WTC11 (cell line): ENCODE data around the gene TRIM62. TPM values are rescaled to one million over a fixed set of nuclear protein-coding genes. Genes with fewer than 3 reads are reported as not detected.

Experiments used
- ATAC-seq: fragments of 200-7000 bp; cut with Tn5 transposase; 2 replicates; pipeline ENCODE4 v1.10.0; 2021; ENCODE audit warnings: mild to moderate bottlenecking, moderate library complexity
- CTCF ChIA-PET: fragments of 300-600 bp; sonication (Branson Sonifier 250); formaldehyde crosslinking; loops from one replicate; lab custom pipeline; 2021; ENCODE audit warnings: antibody characterized with exemption; lab: Charles Lee
- POLR2A ChIA-PET: fragments of 350-600 bp; sonication (Branson Sonifier 250); formaldehyde crosslinking; loops from one replicate; lab custom pipeline; 2021; ENCODE audit warnings: antibody characterized with exemption; lab: Charles Lee
- DNase-seq: peaks from one replicate; pipeline ENCODE4 v3.0.0; 2021; ENCODE audit warnings: low spot score
- H3K27ac Mint-ChIP-seq: 2 replicates; pipeline ENCODE4 v1.8.0; 2021; ENCODE audit warnings: mixed read lengths
- H3K27me3 Mint-ChIP-seq: 2 replicates; pipeline ENCODE4 v1.8.0; 2021; ENCODE audit warnings: low read depth, mild to moderate bottlenecking, moderate library complexity, mixed read lengths
- H3K36me3 Mint-ChIP-seq: 2 replicates; pipeline ENCODE4 v1.8.0; 2021; ENCODE audit warnings: mixed read lengths
- H3K4me1 Mint-ChIP-seq: 2 replicates; pipeline ENCODE4 v1.8.0; 2022; ENCODE audit warnings: mixed read lengths
- H3K4me3 Mint-ChIP-seq: 2 replicates; pipeline ENCODE4 v1.8.0; 2021; ENCODE audit warnings: mild to moderate bottlenecking, moderate library complexity, mixed read lengths
- H3K9me3 Mint-ChIP-seq: 2 replicates; pipeline ENCODE4 v1.8.0; 2021; ENCODE audit warnings: mixed read lengths
- EMX1 ChIP-seq: fragments of 250-450 bp; sonication (Bioruptor Pico); IDR thresholded peaks from 2 replicates; pipeline ENCODE4 v1.8.0; 2021; ENCODE audit warnings: mild to moderate bottlenecking
- FOXP1 ChIP-seq: sonication (generic); formaldehyde crosslinking; IDR thresholded peaks from 2 replicates; pipeline ENCODE4 v1.8.0; 2022; ENCODE audit warnings: missing genetic modification reagents, mild to moderate bottlenecking, moderate library complexity, borderline replicate concordance
- GTF2I ChIP-seq: fragments of 250-450 bp; sonication (Bioruptor Pico); conservative IDR thresholded peaks from 2 replicates; pipeline ENCODE4 v1.4.0; 2021; ENCODE audit warnings: mild to moderate bottlenecking
- HMGA2 ChIP-seq: fragments of 250-450 bp; sonication (Bioruptor Pico); IDR thresholded peaks from 2 replicates; pipeline ENCODE4 v1.4.0; 2021; ENCODE audit warnings: mild to moderate bottlenecking, moderate library complexity
- KAT7 ChIP-seq: sonication (generic); formaldehyde crosslinking; IDR thresholded peaks from 2 replicates; pipeline ENCODE4 v1.8.1; 2023; ENCODE audit warnings: missing genetic modification reagents, mild to moderate bottlenecking, borderline replicate concordance
- MYBL2 ChIP-seq: sonication (generic); formaldehyde crosslinking; IDR thresholded peaks from 2 replicates; pipeline ENCODE4 v1.8.1; 2023; ENCODE audit warnings: mild to moderate bottlenecking, moderate library complexity, missing genetic modification reagents
- NFYB ChIP-seq: sonication (generic); formaldehyde crosslinking; conservative IDR thresholded peaks from 2 replicates; pipeline ENCODE4 v1.8.0; 2022; ENCODE audit warnings: low read depth, missing genetic modification reagents
- NR1H2 ChIP-seq: sonication (generic); formaldehyde crosslinking; IDR thresholded peaks from 2 replicates; pipeline ENCODE4 v1.9.0; 2021; ENCODE audit warnings: mild to moderate bottlenecking, moderate library complexity, missing genetic modification reagents
- OVOL2 ChIP-seq: fragments of 250-450 bp; sonication (Bioruptor Pico); IDR thresholded peaks from 2 replicates; pipeline ENCODE4 v1.9.0; 2021; ENCODE audit warnings: mild to moderate bottlenecking, borderline replicate concordance
- PRRX2 ChIP-seq: fragments of 250-450 bp; sonication (Bioruptor Pico); IDR thresholded peaks from 2 replicates; pipeline ENCODE4 v1.8.0; 2021; ENCODE audit warnings: mild to moderate bottlenecking
- SP1 ChIP-seq: sonication (generic); formaldehyde crosslinking; conservative IDR thresholded peaks from 2 replicates; pipeline ENCODE4 v1.8.1; 2022; ENCODE audit warnings: missing genetic modification reagents
- TEAD1 ChIP-seq: sonication (generic); formaldehyde crosslinking; IDR thresholded peaks from 2 replicates; pipeline ENCODE4 v1.8.0; 2022; ENCODE audit warnings: mild to moderate bottlenecking, missing genetic modification reagents
- ZBTB21 ChIP-seq: sonication (generic); formaldehyde crosslinking; IDR thresholded peaks from 2 replicates; pipeline ENCODE4 v1.8.1; 2023; ENCODE audit warnings: mild to moderate bottlenecking, missing genetic modification reagents, borderline replicate concordance
- ZNF138 ChIP-seq: sonication (generic); formaldehyde crosslinking; conservative IDR thresholded peaks from 2 replicates; pipeline ENCODE4 v1.8.1; 2022; ENCODE audit warnings: mild to moderate bottlenecking, moderate library complexity, missing genetic modification reagents
- ZNF232 ChIP-seq: sonication (generic); formaldehyde crosslinking; IDR thresholded peaks from 2 replicates; pipeline ENCODE4 v1.8.0; 2022; ENCODE audit warnings: mild to moderate bottlenecking, missing genetic modification reagents
- ZNF263 ChIP-seq: sonication (generic); formaldehyde crosslinking; IDR thresholded peaks from 2 replicates; pipeline ENCODE4 v1.8.1; 2022; ENCODE audit warnings: low read depth, mild to moderate bottlenecking, moderate library complexity, missing genetic modification reagents
- ZNF317 ChIP-seq: sonication (generic); formaldehyde crosslinking; IDR thresholded peaks from 2 replicates; pipeline ENCODE4 v1.8.1; 2023; ENCODE audit warnings: low read depth, mild to moderate bottlenecking, moderate library complexity, missing genetic modification reagents, borderline replicate concordance
- ZNF396 ChIP-seq: fragments of 250-450 bp; sonication (Bioruptor Pico); IDR thresholded peaks from 2 replicates; pipeline ENCODE4 v1.8.0; 2021; ENCODE audit warnings: mild to moderate bottlenecking, moderate library complexity, borderline replicate concordance
- total RNA-seq: library from RNA; stranded (reverse); gene quantifications from 3 replicates; pipeline ENCODE4 v1.2.3, GENCODE V29; 2021
- TF ChIP-seq, protein P1 (sequence below): sonication (generic); formaldehyde crosslinking; IDR thresholded peaks from 2 replicates; pipeline ENCODE4 v1.8.0; 2023; ENCODE audit warnings: missing genetic modification reagents
- TF ChIP-seq, protein P2 (sequence below): sonication (generic); formaldehyde crosslinking; IDR thresholded peaks from 2 replicates; pipeline ENCODE4 v1.8.1; 2022; ENCODE audit warnings: low read depth, missing genetic modification reagents, borderline replicate concordance
- TF ChIP-seq, protein P3 (sequence below): fragments of 250-450 bp; sonication (Bioruptor Pico); IDR thresholded peaks from 2 replicates; pipeline ENCODE4 v2.1.2; 2022; ENCODE audit warnings: mild to moderate bottlenecking, moderate library complexity
- TF ChIP-seq, protein P4 (sequence below): sonication (generic); formaldehyde crosslinking; IDR thresholded peaks from 2 replicates; pipeline ENCODE4 v1.8.1; 2023; ENCODE audit warnings: mild to moderate bottlenecking, missing genetic modification reagents, moderate library complexity
- TF ChIP-seq, protein P5 (sequence below): sonication (generic); formaldehyde crosslinking; IDR thresholded peaks from 2 replicates; pipeline ENCODE4 v1.8.1; 2022; ENCODE audit warnings: mild to moderate bottlenecking, moderate library complexity, missing genetic modification reagents
- TF ChIP-seq, protein P6 (sequence below): fragments of 250-450 bp; sonication (Bioruptor Pico); IDR thresholded peaks from 2 replicates; pipeline ENCODE4 v1.9.0; 2021; ENCODE audit warnings: mild to moderate bottlenecking, borderline replicate concordance

Gene TRIM62
- total RNA-seq, 1 experiment from 2014 or later = 13.6 TPM

DNA sequence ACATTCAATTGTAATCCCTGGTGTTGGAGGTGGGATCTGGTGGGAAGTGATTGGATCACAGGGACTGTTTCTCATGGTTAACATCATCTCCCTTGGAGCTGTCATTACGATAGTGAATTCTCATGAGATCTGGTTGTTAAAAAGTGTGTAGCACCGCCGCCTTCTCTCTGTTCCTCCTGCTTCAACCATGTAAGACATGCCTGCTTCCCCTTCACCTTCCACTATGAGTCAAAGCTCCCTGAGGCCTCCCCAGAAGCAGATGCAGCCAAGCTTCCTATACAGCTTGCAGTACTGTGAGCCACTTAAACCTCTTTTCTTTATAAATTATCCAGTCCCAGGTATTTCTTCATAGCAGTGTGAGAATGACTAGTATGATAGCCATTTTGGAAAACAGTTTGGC is 30.1 kb upstream of the TRIM62 start (continued):
- no peak for TF ChIP-seq ZNF138 (CRISPR knock-in tag)
- TF ChIP-seq, protein P1, sequence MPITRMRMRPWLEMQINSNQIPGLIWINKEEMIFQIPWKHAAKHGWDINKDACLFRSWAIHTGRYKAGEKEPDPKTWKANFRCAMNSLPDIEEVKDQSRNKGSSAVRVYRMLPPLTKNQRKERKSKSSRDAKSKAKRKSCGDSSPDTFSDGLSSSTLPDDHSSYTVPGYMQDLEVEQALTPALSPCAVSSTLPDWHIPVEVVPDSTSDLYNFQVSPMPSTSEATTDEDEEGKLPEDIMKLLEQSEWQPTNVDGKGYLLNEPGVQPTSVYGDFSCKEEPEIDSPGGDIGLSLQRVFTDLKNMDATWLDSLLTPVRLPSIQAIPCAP (CRISPR knock-in tag) = no peak
- no peak for TF ChIP-seq MYBL2 (CRISPR knock-in tag)
- TF ChIP-seq TEAD1 (CRISPR knock-in tag) = no peak

DNA sequence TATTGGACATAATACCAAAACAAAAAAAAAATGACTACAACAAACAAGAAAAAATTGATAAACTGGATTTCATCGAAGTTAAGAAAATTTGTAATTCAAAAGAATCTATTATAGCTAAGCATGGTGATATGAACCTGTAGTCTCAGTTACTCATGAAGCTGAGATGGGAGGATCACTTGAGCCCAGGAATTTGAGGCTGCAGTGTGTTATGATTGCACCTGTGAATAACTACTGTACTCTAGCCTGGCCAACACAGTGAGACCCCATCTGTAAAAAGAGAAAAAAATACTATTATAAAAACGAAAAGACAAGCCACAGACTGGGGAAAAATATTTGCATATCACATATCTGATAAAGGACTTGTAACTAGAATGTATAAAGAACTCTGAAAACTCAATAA is 24.5 kb upstream of the TRIM62 start:
- DNase-seq = no peak
- peaks cover 9% of the 10 kb centered on the region for H3K9me3 Mint-ChIP-seq
- ATAC-seq = no peak
- H3K27me3 Mint-ChIP-seq = peaks cover 55% of the 10 kb centered on the region
- no peaks in the 10 kb centered on the region for H3K36me3 Mint-ChIP-seq
- TF ChIP-seq ZNF396 (CRISPR knock-in tag) = no peak
- TF ChIP-seq, protein P2, sequence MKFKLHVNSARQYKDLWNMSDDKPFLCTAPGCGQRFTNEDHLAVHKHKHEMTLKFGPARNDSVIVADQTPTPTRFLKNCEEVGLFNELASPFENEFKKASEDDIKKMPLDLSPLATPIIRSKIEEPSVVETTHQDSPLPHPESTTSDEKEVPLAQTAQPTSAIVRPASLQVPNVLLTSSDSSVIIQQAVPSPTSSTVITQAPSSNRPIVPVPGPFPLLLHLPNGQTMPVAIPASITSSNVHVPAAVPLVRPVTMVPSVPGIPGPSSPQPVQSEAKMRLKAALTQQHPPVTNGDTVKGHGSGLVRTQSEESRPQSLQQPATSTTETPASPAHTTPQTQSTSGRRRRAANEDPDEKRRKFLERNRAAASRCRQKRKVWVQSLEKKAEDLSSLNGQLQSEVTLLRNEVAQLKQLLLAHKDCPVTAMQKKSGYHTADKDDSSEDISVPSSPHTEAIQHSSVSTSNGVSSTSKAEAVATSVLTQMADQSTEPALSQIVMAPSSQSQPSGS = no peak
- no peak for TF ChIP-seq SP1 (CRISPR knock-in tag)
- no peak for TF ChIP-seq EMX1 (CRISPR knock-in tag)
- no peak for TF ChIP-seq ZNF232 (CRISPR knock-in tag)
- no peak for TF ChIP-seq TEAD1 (CRISPR knock-in tag)
- TF ChIP-seq, protein P3, sequence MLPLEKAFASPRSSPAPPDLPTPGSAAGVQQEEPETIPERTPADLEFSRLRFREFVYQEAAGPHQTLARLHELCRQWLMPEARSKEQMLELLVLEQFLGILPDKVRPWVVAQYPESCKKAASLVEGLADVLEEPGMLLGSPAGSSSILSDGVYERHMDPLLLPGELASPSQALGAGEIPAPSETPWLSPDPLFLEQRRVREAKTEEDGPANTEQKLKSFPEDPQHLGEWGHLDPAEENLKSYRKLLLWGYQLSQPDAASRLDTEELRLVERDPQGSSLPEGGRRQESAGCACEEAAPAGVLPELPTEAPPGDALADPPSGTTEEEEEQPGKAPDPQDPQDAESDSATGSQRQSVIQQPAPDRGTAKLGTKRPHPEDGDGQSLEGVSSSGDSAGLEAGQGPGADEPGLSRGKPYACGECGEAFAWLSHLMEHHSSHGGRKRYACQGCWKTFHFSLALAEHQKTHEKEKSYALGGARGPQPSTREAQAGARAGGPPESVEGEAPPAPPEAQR (CRISPR knock-in tag) = no peak
- TF ChIP-seq NR1H2 (CRISPR knock-in tag) = no peak
- TF ChIP-seq PRRX2 (CRISPR knock-in tag) = no peak
- TF ChIP-seq, protein P4, sequence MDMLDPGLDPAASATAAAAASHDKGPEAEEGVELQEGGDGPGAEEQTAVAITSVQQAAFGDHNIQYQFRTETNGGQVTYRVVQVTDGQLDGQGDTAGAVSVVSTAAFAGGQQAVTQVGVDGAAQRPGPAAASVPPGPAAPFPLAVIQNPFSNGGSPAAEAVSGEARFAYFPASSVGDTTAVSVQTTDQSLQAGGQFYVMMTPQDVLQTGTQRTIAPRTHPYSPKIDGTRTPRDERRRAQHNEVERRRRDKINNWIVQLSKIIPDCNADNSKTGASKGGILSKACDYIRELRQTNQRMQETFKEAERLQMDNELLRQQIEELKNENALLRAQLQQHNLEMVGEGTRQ (CRISPR knock-in tag) = no peak
- no peak for TF ChIP-seq NFYB (CRISPR knock-in tag)
- TF ChIP-seq ZNF263 (CRISPR knock-in tag) = no peak
- H3K27ac Mint-ChIP-seq = no peak overlapping the region
- POLR2A ChIA-PET = no interaction called here
- CTCF ChIA-PET = no interaction called here
- no peaks in the 10 kb centered on the region for H3K4me1 Mint-ChIP-seq
- H3K4me3 Mint-ChIP-seq = no peak overlapping the region

DNA sequence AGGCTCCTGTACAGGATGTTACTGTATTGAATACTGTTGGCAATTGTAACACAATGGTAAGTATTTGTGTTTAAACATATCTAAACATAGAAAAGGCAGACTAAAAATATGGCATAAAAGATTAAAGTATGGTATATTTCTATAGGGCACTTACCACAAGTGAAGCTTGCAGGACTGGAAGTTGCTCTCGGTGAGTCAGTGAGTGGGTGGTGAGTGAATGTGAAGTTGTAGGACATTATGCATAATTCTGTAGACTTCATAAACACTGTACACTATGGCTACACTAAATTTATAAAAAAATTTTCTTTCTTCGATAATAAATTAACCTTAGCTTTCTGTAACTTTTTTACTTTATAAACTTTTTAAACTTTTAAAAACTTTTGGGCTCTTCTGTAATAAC is 13.7 kb upstream of the TRIM62 start:
- DNase-seq = no peak
- peaks cover 54% of the 10 kb centered on the region for H3K27me3 Mint-ChIP-seq
- no peak overlapping the region for H3K4me3 Mint-ChIP-seq
- H3K9me3 Mint-ChIP-seq = no peaks in the 10 kb centered on the region
- POLR2A ChIA-PET = no interaction called here
- H3K4me1 Mint-ChIP-seq = no peaks in the 10 kb centered on the region
- no peak for ATAC-seq
- H3K27ac Mint-ChIP-seq = no peak overlapping the region
- CTCF ChIA-PET = no interaction called here
- no peaks in the 10 kb centered on the region for H3K36me3 Mint-ChIP-seq
- no peak for TF ChIP-seq HMGA2 (CRISPR knock-in tag)
- no peak for TF ChIP-seq OVOL2 (CRISPR knock-in tag)
- TF ChIP-seq SP1 (CRISPR knock-in tag) = no peak
- TF ChIP-seq, protein P5, sequence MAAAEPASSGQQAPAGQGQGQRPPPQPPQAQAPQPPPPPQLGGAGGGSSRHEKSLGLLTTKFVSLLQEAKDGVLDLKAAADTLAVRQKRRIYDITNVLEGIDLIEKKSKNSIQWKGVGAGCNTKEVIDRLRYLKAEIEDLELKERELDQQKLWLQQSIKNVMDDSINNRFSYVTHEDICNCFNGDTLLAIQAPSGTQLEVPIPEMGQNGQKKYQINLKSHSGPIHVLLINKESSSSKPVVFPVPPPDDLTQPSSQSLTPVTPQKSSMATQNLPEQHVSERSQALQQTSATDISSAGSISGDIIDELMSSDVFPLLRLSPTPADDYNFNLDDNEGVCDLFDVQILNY (CRISPR knock-in tag) = no peak
- no peak for TF ChIP-seq ZNF232 (CRISPR knock-in tag)
- TF ChIP-seq FOXP1 (CRISPR knock-in tag) = no peak
- TF ChIP-seq ZBTB21 (CRISPR knock-in tag) = no peak
- TF ChIP-seq ZNF317 (CRISPR knock-in tag) = no peak
- no peak for TF ChIP-seq KAT7
- TF ChIP-seq, protein P6, sequence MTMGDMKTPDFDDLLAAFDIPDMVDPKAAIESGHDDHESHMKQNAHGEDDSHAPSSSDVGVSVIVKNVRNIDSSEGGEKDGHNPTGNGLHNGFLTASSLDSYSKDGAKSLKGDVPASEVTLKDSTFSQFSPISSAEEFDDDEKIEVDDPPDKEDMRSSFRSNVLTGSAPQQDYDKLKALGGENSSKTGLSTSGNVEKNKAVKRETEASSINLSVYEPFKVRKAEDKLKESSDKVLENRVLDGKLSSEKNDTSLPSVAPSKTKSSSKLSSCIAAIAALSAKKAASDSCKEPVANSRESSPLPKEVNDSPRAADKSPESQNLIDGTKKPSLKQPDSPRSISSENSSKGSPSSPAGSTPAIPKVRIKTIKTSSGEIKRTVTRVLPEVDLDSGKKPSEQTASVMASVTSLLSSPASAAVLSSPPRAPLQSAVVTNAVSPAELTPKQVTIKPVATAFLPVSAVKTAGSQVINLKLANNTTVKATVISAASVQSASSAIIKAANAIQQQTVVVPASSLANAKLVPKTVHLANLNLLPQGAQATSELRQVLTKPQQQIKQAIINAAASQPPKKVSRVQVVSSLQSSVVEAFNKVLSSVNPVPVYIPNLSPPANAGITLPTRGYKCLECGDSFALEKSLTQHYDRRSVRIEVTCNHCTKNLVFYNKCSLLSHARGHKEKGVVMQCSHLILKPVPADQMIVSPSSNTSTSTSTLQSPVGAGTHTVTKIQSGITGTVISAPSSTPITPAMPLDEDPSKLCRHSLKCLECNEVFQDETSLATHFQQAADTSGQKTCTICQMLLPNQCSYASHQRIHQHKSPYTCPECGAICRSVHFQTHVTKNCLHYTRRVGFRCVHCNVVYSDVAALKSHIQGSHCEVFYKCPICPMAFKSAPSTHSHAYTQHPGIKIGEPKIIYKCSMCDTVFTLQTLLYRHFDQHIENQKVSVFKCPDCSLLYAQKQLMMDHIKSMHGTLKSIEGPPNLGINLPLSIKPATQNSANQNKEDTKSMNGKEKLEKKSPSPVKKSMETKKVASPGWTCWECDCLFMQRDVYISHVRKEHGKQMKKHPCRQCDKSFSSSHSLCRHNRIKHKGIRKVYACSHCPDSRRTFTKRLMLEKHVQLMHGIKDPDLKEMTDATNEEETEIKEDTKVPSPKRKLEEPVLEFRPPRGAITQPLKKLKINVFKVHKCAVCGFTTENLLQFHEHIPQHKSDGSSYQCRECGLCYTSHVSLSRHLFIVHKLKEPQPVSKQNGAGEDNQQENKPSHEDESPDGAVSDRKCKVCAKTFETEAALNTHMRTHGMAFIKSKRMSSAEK (CRISPR knock-in tag) = no peak
- TF ChIP-seq GTF2I (CRISPR knock-in tag) = no peak
